Fibroblast of skin of scalp (primary cell): Measurements from ENCODE around the gene EGFL7. TPM values are rescaled to one million over a fixed set of nuclear protein-coding genes. Genes with fewer than 3 reads are reported as not detected.
A peak's percentile ranks its signal among the peaks of the same experiment; 100 is the strongest.

ENCODE experiments used
- DNase-seq: peaks from one replicate; pipeline ENCODE4 v3.0.0-alpha.2; 2013
- polyA plus RNA-seq, 2 experiments: library from polyadenylated mRNA; unstranded; fragments of 120-200 nt; gene quantifications; one replicate each; pipeline ENCODE4 v1.2.1, GENCODE V29; 2013; ENCODE audit not compliant: insufficient read length in 2 of 2

EGFL7 gene
- polyA plus RNA-seq (2013, experiment 1 of 2; ENCODE audit: insufficient read length) = 10.3 TPM
- polyA plus RNA-seq (2013, experiment 2 of 2; ENCODE audit: insufficient read length) = 12.1 TPM

DNA sequence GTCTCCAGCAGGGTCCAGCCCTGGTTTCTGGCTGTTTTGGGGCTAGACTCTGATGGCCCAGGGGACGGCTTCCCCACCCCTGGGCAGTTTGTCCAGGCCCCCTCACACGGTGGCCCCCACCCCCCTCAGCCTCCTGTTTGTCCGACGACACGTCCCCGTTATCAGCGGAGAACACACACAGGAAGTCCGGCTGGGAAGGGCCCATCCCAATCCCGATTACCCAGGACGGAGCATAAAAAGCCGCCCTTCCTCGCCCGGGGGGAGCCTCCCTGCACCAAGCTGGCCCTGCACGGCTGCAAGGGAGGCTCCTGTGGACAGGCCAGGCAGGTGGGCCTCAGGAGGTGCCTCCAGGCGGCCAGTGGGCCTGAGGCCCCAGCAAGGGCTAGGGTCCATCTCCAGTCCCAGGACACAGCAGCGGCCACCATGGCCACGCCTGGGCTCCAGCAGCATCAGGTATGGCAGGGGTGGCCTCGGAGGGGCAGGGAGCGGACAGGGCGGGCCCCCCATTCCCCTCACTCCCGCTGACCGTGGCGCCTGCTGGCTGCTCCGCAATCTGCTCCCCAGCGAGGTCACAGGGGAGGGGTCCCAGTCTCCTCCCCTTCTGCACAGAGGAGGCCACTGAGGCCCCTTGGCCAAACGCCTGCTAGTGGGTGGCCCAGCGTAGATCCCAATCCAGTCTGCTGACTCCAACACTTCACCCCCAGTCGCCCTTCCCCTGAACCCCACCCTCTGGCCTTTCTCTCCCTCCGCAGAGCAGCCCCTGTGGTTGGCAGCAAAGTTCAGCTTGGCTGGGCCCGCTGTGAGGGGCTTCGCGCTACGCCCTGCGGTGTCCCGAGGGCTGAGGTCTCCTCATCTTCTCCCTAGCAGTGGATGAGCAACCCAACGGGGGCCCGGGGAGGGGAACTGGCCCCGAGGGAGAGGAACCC lies at the start of gene EGFL7:
TSS of gene EGFL7 (plus strand) at position 261 of the 926 bp plus-strand sequence. CDS start 5,367 bp downstream, outside the sequence.
- no peak for DNase-seq

DNA sequence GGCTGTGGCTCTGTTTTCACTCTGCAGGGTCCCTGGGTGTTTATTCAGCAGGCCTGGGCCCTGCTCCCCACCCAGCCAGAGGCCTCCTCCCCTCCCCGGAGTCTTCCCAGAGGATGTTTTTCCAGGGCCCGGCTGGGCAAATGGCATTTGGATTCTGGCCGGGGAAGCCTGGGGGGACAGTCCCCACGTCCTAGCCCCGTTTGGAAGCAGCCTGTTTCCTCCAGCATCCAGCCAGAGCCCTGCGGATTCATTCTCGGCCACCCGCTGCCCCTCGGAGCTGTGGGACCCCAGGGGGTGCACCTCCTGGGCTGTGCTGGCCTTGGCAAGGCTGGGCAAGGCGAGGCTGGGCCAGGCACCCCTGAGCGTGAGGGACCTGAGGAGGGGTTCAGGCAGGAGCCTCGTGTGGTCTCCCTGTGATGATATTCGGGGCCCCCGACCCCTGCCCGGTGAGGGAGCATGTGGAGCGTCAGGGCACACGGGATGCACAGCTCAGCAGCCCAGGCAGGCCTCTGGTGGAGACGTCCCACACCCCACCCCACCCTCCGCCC lies 48.8 kb upstream of the EGFL7 start:
- no peak for DNase-seq

GRCh38 chr9:136614372-136614922 lies 48.3 kb upstream of the EGFL7 start:
- DNase-seq = peak; percentile 58

GRCh38 chr9:136614967-136615623 lies 47.6 kb upstream of the EGFL7 start:
- DNase-seq = no peak

DNA sequence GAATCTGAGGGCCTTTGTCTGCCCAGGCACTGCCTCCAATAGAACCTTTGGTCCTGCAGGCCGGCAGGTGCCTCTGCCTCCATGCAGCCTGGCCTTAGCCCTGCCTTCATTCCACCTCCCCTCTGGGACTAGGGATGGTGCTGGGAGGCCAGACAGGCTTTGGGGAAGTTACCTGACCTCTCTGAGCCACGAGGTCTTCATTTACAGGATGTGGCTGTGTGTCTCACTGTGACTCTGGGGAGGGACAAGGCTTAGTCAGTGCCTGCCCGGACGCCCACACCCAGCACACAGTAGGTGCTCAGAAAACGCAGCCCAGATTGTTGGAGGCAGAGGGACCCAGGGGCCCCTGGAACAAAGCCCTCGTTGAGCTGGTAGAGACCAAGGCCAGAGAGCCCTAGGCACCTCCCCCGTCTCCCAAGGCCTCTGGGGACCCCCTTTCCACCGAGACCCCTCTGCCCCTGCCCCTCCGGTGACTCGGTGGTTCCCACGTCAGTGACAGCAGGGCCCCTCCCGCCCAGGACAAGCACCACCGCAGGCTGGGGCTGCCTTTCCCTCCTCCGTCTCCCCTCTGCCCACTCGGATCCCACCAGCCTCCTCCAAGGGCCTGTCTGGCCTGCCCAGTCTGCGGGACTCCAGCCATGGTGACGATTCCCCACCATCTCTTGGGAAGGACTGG lies 46.9 kb upstream of the EGFL7 start:
- DNase-seq = no peak

GRCh38 chr9:136616307-136616635 lies 46.4 kb upstream of the EGFL7 start:
- no peak for DNase-seq

- no peak for DNase-seq
Observed at GRCh38 chr9:136616948-136617695, 45.6 kb upstream of the EGFL7 start.

DNA sequence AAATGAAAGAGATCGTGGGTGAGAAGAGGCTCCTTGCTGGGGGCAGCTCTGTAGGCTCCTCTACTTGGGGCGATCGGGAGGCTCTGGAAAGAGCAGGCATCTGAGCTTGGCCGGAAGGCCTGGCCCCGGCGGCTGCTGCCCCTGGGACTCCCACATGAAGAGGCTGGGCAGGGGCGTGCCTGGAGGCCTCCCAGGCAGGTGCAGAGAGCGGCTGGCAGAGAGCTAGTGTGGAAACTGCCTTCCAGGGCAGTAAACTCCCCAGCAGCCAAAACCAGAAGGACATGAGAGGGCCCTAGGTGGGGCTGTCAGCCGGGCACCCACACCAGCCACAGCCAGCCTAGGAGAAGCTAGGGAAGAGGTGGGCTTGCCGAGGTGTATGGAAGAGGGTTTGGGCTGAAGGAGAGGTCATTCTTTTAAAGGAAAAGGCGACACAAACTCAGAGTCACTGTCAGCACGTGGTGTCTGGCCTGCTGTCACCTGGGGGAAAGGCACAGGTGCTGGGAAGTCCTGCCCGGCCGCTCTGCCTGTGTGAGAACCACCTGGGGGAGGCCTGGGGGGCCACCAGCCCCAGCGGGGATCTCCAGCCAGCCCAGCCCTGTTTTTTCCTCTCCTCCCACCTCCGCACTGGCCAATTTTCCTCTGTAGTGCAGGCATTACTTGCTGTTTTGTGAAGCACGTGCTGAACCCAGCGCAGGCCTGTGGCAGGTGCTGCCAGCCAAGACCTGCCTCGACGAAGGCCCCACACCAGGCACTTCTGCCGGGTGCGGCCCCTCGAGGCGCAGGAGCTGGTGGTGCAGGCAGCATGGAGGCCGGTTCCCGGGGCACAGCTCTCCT lies 44.8 kb upstream of the EGFL7 start:
- no peak for DNase-seq

DNA sequence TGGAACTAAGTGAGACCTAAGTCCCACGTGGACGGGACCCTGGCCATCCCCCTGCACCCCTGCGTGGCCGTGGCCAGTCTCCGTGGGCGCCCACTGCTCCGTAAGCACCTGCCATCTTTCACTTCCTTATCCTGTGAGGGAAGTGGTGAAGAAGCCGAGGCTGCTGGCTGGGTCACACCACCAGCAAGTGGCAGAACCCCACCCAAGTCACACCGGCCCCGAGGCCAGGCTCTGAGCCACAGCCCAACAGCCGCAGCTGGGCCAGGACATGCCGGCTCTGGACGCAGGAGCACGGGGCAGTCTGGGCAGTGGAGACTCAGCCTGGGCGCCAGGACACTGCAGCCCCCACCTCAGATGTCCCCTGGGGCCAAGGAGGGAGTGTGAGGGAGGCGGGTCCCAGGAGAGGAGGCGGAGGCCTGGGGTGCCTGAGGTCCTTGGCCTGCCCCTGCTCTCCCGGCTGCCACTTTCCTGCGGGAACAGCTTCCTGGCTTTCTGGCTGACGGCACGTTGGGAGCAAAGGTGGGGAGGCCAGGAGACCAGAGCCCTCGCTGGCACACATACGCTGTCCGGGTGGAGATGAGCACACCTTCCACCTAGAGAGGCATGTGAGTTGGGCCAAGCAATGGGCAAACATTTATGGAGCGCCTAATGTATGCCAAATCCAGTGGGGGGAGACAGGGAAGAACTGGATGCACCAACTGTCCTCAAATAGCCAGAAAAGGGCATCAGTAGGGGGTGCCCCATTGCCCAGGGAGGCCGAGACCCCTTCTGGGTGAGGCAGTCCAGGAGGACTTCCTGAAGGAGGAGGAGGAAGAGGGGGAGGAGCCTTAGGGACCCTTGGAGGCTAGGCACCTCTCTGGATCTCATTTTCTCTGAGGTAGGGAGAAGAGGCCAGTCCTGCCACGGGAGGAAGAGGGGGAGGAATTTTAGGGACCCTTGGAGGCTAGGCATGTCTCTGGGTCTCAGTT lies 43.9 kb upstream of the EGFL7 start:
- no peak for DNase-seq

DNA sequence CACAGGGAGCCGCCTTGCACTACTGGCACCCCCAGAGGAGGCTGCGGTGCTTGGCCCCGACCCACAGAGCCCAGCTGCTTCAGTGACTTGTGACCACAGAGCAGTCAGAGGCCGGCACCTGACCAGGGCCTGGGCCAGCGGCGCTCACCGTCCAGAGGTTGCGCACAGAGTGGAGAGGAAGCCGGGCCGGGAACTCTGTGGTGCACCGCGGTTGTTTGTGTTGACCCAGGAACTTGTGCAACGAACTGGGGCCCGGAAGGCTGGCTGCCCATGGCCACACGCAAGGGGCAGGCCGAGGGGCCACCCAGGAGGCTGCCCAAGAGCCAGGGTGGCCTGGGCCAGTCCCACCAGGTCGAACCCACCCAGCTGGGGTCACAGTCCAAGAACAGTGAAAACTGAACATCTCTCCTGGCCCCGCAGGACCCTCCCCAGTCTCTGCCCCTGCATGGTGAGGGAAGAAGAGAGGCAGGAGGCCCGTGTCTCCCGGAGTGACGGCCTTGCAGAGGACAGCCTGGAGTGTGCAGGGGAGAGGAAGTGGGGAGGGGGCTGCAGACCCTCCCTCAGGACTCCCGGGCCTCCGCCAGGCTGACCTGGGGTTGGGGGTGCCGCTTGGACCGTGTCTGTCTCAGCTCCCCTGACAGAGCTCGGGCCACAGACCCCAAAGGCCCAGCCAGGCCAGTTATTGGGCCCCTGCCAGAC lies 42.8 kb upstream of the EGFL7 start:
- no peak for DNase-seq

- no peak for DNase-seq
Observed at GRCh38 chr9:136620441-136621018, 42.2 kb upstream of the EGFL7 start.

GRCh38 chr9:136621019-136621733 lies 41.5 kb upstream of the EGFL7 start:
- no peak for DNase-seq

- no peak for DNase-seq
Observed at GRCh38 chr9:136621734-136622093, 41.0 kb upstream of the EGFL7 start.

DNA sequence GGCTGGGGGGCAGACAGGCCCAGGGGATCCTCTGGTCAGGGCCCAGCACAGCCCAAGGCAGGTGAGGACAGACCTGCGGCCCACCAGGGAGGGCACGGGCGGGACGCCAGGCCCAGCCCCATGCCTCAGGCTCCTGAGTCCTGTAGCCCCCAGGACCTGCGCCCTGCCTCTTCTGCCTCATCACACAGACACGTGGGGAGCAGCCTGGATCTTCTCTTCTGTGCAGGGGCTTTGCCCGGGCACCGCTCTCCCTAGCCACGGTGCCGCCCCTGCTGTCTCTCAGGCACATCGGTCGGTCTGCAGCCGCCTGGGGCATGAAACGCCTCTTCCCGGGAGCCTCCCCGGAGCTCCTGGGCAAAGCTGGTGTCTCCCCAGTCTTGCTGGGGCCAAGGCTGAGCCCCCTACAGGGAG lies 40.2 kb upstream of the EGFL7 start:
- no peak for DNase-seq

GRCh38 chr9:136623016-136623841 lies 39.5 kb upstream of the EGFL7 start:
- DNase-seq = no peak

- DNase-seq = no peak
Observed at GRCh38 chr9:136623842-136624183, 38.9 kb upstream of the EGFL7 start.
